CD4-positive, alpha-beta T cell (primary cell): ENCODE measurements around the gene INHBA. TPM values are rescaled to one million over a fixed set of nuclear protein-coding genes. Genes with fewer than 3 reads are reported as not detected.

ENCODE experiments used
- ATAC-seq: fragments of 200-7000 bp; cut with Tn5 transposase; one replicate; pipeline ENCODE4 v1.10.0; 2022; ENCODE audit warnings: mild to moderate bottlenecking; ENCODE audit not compliant: poor library complexity
- CTCF ChIA-PET: fragments of 350-600 bp; sonication (Branson Sonifier 250); formaldehyde crosslinking; loops from one replicate; lab custom pipeline; 2021; ENCODE audit warnings: antibody characterized with exemption, inconsistent platforms; lab: Charles Lee
- POLR2A ChIA-PET: fragments of 350-600 bp; sonication (Branson Sonifier 250); formaldehyde crosslinking; loops from one replicate; lab custom pipeline; 2021; ENCODE audit warnings: antibody characterized with exemption, inconsistent platforms; lab: Charles Lee
- DNase-seq, 14 experiments: peaks; one replicate each; pipeline ENCODE4 v3.0.0-alpha.2; 2013 to 2020; ENCODE audit warnings: mixed read lengths in 2 of 14
- H3K27ac ChIP-seq, 2 donors: one replicate each; pipeline versions ENCODE4 v1.5.1 to v1.7.0; 2013; ENCODE audit warnings: low read length in 2 of 2, low read depth in 1 of 2, mild to moderate bottlenecking in 1 of 2
- H3K27me3 ChIP-seq, 2 experiments: 1 replicate in 1 of 2; 2 replicates in 1 of 2; pipeline versions ENCODE4 v1.6.1 to v1.7.0; 2013; ENCODE audit warnings: low read length in 2 of 2, control low read depth in 1 of 2, mild to moderate bottlenecking in 1 of 2, moderate library complexity in 1 of 2; ENCODE audit not compliant: insufficient read depth in 2 of 2, control insufficient read depth in 1 of 2
- H3K36me3 ChIP-seq: one replicate; pipeline ENCODE4 v1.6.1; 2013; ENCODE audit warnings: low read length, control low read depth; ENCODE audit not compliant: insufficient read depth
- H3K4me1 ChIP-seq: one replicate; pipeline ENCODE4 v1.6.1; 2013; ENCODE audit warnings: low read length, control low read depth; ENCODE audit not compliant: insufficient read depth
- H3K4me3 ChIP-seq: one replicate; pipeline ENCODE4 v1.5.1; 2013; ENCODE audit warnings: mild to moderate bottlenecking, low read length, moderate library complexity
- H3K9me3 ChIP-seq, 2 experiments: 1 replicate in 1 of 2; 2 replicates in 1 of 2; pipeline versions ENCODE4 v1.6.1 to v1.7.0; 2013; ENCODE audit warnings: low read length in 2 of 2, mild to moderate bottlenecking in 2 of 2, control low read depth in 1 of 2, moderate library complexity in 1 of 2; ENCODE audit not compliant: control insufficient read depth in 1 of 2, insufficient read depth in 1 of 2
- H3K27ac Mint-ChIP-seq: one replicate; pipeline ENCODE4 v1.8.0; 2020; ENCODE audit warnings: mixed read lengths
- H3K27me3 Mint-ChIP-seq: one replicate; pipeline ENCODE4 v1.8.0; 2021; ENCODE audit warnings: mixed read lengths
- H3K36me3 Mint-ChIP-seq: one replicate; pipeline ENCODE4 v1.8.0; 2021; ENCODE audit warnings: low read depth, mixed read lengths
- H3K4me1 Mint-ChIP-seq: one replicate; pipeline ENCODE4 v1.8.0; 2021; ENCODE audit warnings: low read depth, mixed read lengths
- H3K4me3 Mint-ChIP-seq: one replicate; pipeline ENCODE4 v1.8.0; 2020; ENCODE audit warnings: mild to moderate bottlenecking, mixed read lengths
- H3K9me3 Mint-ChIP-seq: one replicate; pipeline ENCODE4 v1.8.0; 2020; ENCODE audit warnings: mixed read lengths
- intact Hi-C, 2 experiments: fragments of 100-400 bp; cut with DNase I in 1 of 2; cut with micrococcal nuclease in 1 of 2; formaldehyde crosslinking; loops; one replicate each; pipeline versions ENCODE4 v1.15.1 to v1.9.0; 2023 to 2025; cut with DNase I, micrococcal nuclease
- total RNA-seq, 174 experiments: library from RNA in 2 of 174; stranded (reverse) in 2 of 174; gene quantifications; one replicate each; pipeline ENCODE4 v1.2.3 and lab custom pipeline; 2021 to 2026
- TF ChIP-seq, protein P1 (sequence below): fragments of 200-600 bp; IDR thresholded peaks from one replicate; pipeline ENCODE4 v1.8.0; 2022; ENCODE audit warnings: antibody characterized with exemption, mild to moderate bottlenecking

Gene INHBA
- total RNA-seq, 2 experiments from 2014 or later, result not detected

DNA sequence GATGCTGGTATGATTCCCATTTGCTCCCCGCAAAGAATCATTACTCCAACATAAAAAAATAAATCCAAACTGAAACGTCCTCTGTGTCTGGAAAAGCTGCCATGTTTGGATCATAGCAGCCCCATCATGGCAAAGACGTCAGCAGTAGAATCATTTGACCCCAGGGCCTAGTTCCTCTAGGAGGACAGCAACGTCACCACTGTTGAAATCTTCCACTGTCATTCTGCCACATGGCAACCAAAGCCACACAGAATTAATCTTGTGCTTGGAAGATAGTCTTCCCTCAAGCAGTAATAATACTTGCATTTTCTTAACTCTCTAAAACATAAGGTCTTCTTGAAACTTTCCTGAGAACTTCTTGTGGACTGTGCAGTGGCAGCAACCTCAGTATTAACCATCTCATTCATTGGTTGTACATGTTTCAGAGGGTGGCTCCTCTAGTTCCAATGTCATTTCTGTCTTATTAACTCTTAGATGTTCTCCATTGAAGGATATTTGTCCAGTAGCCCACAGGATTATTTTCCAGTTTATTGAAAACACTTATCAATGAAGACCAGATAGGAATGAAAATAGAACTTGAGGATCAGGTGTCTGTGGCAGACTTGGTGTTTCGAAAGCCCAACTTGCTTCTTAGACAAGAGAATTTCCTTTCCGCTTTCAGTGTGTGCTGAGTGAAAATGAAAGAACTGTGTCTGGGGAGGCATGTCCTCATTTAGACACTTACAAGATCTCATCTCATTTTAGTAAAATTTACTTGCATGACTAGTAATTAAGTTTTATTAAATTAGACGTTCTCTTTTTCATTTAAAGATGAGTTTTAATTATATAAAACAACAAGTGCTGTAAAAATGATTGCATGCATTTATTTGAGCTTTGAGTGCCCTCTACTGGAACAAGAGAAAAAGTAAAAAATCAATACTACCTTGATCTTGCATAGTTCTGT, 28.9 kb upstream of the INHBA start:
- TF ChIP-seq, protein P1, sequence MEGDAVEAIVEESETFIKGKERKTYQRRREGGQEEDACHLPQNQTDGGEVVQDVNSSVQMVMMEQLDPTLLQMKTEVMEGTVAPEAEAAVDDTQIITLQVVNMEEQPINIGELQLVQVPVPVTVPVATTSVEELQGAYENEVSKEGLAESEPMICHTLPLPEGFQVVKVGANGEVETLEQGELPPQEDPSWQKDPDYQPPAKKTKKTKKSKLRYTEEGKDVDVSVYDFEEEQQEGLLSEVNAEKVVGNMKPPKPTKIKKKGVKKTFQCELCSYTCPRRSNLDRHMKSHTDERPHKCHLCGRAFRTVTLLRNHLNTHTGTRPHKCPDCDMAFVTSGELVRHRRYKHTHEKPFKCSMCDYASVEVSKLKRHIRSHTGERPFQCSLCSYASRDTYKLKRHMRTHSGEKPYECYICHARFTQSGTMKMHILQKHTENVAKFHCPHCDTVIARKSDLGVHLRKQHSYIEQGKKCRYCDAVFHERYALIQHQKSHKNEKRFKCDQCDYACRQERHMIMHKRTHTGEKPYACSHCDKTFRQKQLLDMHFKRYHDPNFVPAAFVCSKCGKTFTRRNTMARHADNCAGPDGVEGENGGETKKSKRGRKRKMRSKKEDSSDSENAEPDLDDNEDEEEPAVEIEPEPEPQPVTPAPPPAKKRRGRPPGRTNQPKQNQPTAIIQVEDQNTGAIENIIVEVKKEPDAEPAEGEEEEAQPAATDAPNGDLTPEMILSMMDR, result no peak
- intact Hi-C loops, result no loop called here
- no peaks in the 10 kb centered on the region for H3K4me1 Mint-ChIP-seq
- Histone ChIP-seq H3K27me3 (no peaks in the 10 kb centered on the region), H3K36me3 (no peaks in the 10 kb centered on the region), H3K4me1 (no peaks in the 10 kb centered on the region), H3K9me3 (no peaks in the 10 kb centered on the region), H3K4me3 (no peak overlapping the region), H3K27ac (no peak overlapping the region)
- CTCF ChIA-PET, result no interaction called here
- H3K36me3 Mint-ChIP-seq, result no peaks in the 10 kb centered on the region
- DNase-seq, result peak in 3 of 14 experiments; percentile 11 to 24 (median 24)
- ATAC-seq, result no peak
- H3K4me3 Mint-ChIP-seq, result no peak overlapping the region
- no peaks in the 10 kb centered on the region for H3K9me3 Mint-ChIP-seq
- peaks cover 18% of the 10 kb centered on the region for H3K27me3 Mint-ChIP-seq
- POLR2A ChIA-PET, result no interaction called here
- H3K27ac Mint-ChIP-seq, result no peak overlapping the region

DNA sequence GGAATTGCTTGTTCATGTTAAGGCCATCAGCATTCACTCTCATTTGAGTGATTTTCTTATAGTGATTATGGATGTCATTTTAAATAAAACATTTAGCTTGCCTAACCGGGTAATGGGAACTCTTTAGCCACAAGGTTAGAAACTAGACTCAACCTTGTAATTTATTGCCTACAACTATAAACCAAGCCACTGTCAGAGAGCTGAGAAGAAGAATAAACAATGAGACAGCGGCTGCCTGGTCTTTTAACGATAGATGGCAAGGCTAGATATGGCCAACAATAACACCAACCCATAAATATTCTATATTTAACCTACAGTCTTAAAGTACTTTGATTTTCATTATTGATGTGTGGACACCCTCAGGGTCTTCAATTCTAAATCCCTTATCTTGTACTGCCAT, 27.8 kb upstream of the INHBA start:
- no peak overlapping the region for H3K27ac ChIP-seq
- no peak for ATAC-seq
- no peaks in the 10 kb centered on the region for H3K36me3 Mint-ChIP-seq
- H3K27ac Mint-ChIP-seq, result no peak overlapping the region
- peaks cover 10% of the 10 kb centered on the region for H3K27me3 Mint-ChIP-seq
- ChIA-PET CTCF (no interaction called here), POLR2A (no interaction called here)
- TF ChIP-seq, protein P1, result no peak
- H3K9me3 Mint-ChIP-seq, result no peaks in the 10 kb centered on the region
- intact Hi-C loops, result no loop called here
- DNase-seq, result no peak
- H3K4me1 ChIP-seq, result no peaks in the 10 kb centered on the region
- H3K4me1 Mint-ChIP-seq, result no peaks in the 10 kb centered on the region
- no peaks in the 10 kb centered on the region for H3K9me3 ChIP-seq
- H3K27me3 ChIP-seq, result no peaks in the 10 kb centered on the region
- H3K36me3 ChIP-seq, result no peaks in the 10 kb centered on the region
- H3K4me3 Mint-ChIP-seq, result no peak overlapping the region
- H3K4me3 ChIP-seq, result no peak overlapping the region

DNA sequence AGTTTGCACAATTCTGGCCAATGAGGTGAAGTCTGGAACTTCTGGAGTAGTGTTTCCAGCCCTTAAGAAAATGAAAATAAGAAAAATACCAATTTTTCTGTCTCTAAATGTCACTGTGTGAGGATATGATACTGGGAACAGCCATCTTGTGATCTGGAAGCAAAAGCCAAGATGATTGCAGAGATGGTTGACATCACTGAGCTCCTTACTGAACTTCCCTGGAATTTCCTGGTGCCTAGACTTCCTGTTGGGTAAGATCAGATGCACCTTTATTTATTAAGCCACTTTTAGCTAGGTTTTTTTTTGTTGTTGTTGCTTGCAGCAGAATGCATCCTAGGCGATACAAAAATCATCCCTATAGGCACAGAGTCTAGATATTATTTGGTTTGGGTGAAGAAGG, 27.3 kb upstream of the INHBA start:
- H3K4me3 Mint-ChIP-seq, result no peak overlapping the region
- ChIA-PET CTCF (no interaction called here), POLR2A (no interaction called here)

More for the DNA sequence above, 27.3 kb upstream of the INHBA start:
- no peak for ATAC-seq
- intact Hi-C loops, result no loop called here
- no peak overlapping the region for H3K4me3 ChIP-seq
- H3K9me3 ChIP-seq, result no peaks in the 10 kb centered on the region
- H3K36me3 Mint-ChIP-seq, result no peaks in the 10 kb centered on the region
- H3K27ac ChIP-seq, result no peak overlapping the region
- TF ChIP-seq, protein P1, result no peak
- H3K27me3 ChIP-seq, result no peaks in the 10 kb centered on the region
- no peaks in the 10 kb centered on the region for H3K9me3 Mint-ChIP-seq
- no peaks in the 10 kb centered on the region for H3K36me3 ChIP-seq
- no peaks in the 10 kb centered on the region for H3K4me1 ChIP-seq
- no peak overlapping the region for H3K27ac Mint-ChIP-seq
- no peaks in the 10 kb centered on the region for H3K4me1 Mint-ChIP-seq
- no peak for DNase-seq
- H3K27me3 Mint-ChIP-seq, result peaks cover 7% of the 10 kb centered on the region
